Breast epithelium (tissue), 3 donors: ENCODE measurements around the gene ZNF12.

Experiments
- POLR2A ChIP-seq: fragments of 450-650 bp; IDR thresholded peaks from one replicate; pipeline ENCODE4 v1.6.1; 2016; ENCODE audit warnings: antibody characterized with exemption, mild to moderate bottlenecking, moderate library complexity
- TF ChIP-seq, protein P1 (sequence below), 3 donors: fragments of 450-650 bp; IDR thresholded peaks; one replicate each; pipeline ENCODE4 v1.5.1; 2016 to 2017; ENCODE audit warnings: antibody characterized with exemption in 3 of 3, mild to moderate bottlenecking in 3 of 3, moderate library complexity in 3 of 3

- TF ChIP-seq, protein P1, sequence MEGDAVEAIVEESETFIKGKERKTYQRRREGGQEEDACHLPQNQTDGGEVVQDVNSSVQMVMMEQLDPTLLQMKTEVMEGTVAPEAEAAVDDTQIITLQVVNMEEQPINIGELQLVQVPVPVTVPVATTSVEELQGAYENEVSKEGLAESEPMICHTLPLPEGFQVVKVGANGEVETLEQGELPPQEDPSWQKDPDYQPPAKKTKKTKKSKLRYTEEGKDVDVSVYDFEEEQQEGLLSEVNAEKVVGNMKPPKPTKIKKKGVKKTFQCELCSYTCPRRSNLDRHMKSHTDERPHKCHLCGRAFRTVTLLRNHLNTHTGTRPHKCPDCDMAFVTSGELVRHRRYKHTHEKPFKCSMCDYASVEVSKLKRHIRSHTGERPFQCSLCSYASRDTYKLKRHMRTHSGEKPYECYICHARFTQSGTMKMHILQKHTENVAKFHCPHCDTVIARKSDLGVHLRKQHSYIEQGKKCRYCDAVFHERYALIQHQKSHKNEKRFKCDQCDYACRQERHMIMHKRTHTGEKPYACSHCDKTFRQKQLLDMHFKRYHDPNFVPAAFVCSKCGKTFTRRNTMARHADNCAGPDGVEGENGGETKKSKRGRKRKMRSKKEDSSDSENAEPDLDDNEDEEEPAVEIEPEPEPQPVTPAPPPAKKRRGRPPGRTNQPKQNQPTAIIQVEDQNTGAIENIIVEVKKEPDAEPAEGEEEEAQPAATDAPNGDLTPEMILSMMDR (IDR thresholded peaks at IDR 0.05), result no peak
- no peak for TF ChIP-seq POLR2A
Measured at GRCh38 chr7:6730343-6730633, 23.5 kb upstream of the ZNF12 start.
